ENCODE measurements around the gene WNT9A.

WNT9A gene

GRCh38 chr1:227937838-227938145 is 9.9 kb downstream of the WNT9A start:
- no peak overlapping the region for H3K4me3 ChIP-seq (ENCODE audit: low read length)
- H3K9me3 ChIP-seq (ENCODE audit: control insufficient read depth, insufficient read depth, low read length) = no peaks in the 10 kb centered on the region
- no peaks in the 10 kb centered on the region for H3K36me3 ChIP-seq (ENCODE audit: control insufficient read depth, low read length)
- H3F3A ChIP-seq (ENCODE audit: control insufficient read depth, insufficient read depth) = no peaks in the 10 kb centered on the region
- no peak overlapping the region for H3K27ac ChIP-seq (ENCODE audit: low read depth, low read length)
- no peaks in the 10 kb centered on the region for H3K79me2 ChIP-seq (ENCODE audit: control insufficient read depth, low read length)
- TF ChIP-seq EZH2phosphoT487 (IDR thresholded peaks at IDR 0.05; ENCODE audit: borderline replicate concordance, low read length) = no peak
- TF ChIP-seq CTCF (IDR thresholded peaks at IDR 0.05; ENCODE audit: low read depth, low read length, poor library complexity, severe bottlenecking) = no peak
- no peak overlapping the region for H3K4me2 ChIP-seq (ENCODE audit: low read length)
- no peaks in the 10 kb centered on the region for H3K4me1 ChIP-seq (ENCODE audit: control insufficient read depth, low read length)
- H3K9me2 ChIP-seq (replicated peaks; ENCODE audit: control insufficient read depth, low read length) = no peaks in the 10 kb centered on the region
- no peaks in the 10 kb centered on the region for H4K20me1 ChIP-seq (ENCODE audit: control insufficient read depth, insufficient read depth, low read depth, low read length)
- H3K27me3 ChIP-seq (ENCODE audit: control insufficient read depth, low read length) = peaks cover 9% of the 10 kb centered on the region; the same call in 1 of the 2 replicates

GRCh38 chr1:227937031-227937837 is 10.5 kb downstream of the WNT9A start:
- H4K20me1 ChIP-seq (ENCODE audit: control insufficient read depth, insufficient read depth, low read depth, low read length) = no peaks in the 10 kb centered on the region
- no peaks in the 10 kb centered on the region for H3F3A ChIP-seq (ENCODE audit: control insufficient read depth, insufficient read depth)
- no peaks in the 10 kb centered on the region for H3K9me2 ChIP-seq (replicated peaks; ENCODE audit: control insufficient read depth, low read length)
- no peak for TF ChIP-seq EZH2phosphoT487 (IDR thresholded peaks at IDR 0.05; ENCODE audit: borderline replicate concordance, low read length)
- TF ChIP-seq CTCF (IDR thresholded peaks at IDR 0.05; ENCODE audit: low read depth, low read length, poor library complexity, severe bottlenecking) = no peak
- H3K4me2 ChIP-seq (ENCODE audit: low read length) = no peak overlapping the region
- no peaks in the 10 kb centered on the region for H3K9me3 ChIP-seq (ENCODE audit: control insufficient read depth, insufficient read depth, low read length)
- no peaks in the 10 kb centered on the region for H3K36me3 ChIP-seq (ENCODE audit: control insufficient read depth, low read length)
- no peak overlapping the region for H3K4me3 ChIP-seq (ENCODE audit: low read length)
- peaks cover 9% of the 10 kb centered on the region; the same call in 1 of the 2 replicates for H3K27me3 ChIP-seq (ENCODE audit: control insufficient read depth, low read length)
- no peaks in the 10 kb centered on the region for H3K4me1 ChIP-seq (ENCODE audit: control insufficient read depth, low read length)
- H3K27ac ChIP-seq (ENCODE audit: low read depth, low read length) = no peak overlapping the region
- no peaks in the 10 kb centered on the region for H3K79me2 ChIP-seq (ENCODE audit: control insufficient read depth, low read length)

- H3K79me2 ChIP-seq (ENCODE audit: control insufficient read depth, low read length) = no peaks in the 10 kb centered on the region
- H3F3A ChIP-seq (ENCODE audit: control insufficient read depth, insufficient read depth) = no peaks in the 10 kb centered on the region
- TF ChIP-seq CTCF (IDR thresholded peaks at IDR 0.05; ENCODE audit: low read depth, low read length, poor library complexity, severe bottlenecking) (no peak), EZH2phosphoT487 (IDR thresholded peaks at IDR 0.05; ENCODE audit: borderline replicate concordance, low read length) (no peak)
- H3K27ac ChIP-seq (ENCODE audit: low read depth, low read length) = no peak overlapping the region
- H3K9me3 ChIP-seq (ENCODE audit: control insufficient read depth, insufficient read depth, low read length) = no peaks in the 10 kb centered on the region
- no peaks in the 10 kb centered on the region for H3K36me3 ChIP-seq (ENCODE audit: control insufficient read depth, low read length)
- no peaks in the 10 kb centered on the region for H3K9me2 ChIP-seq (replicated peaks; ENCODE audit: control insufficient read depth, low read length)
- peaks cover 9% of the 10 kb centered on the region; the same call in 1 of the 2 replicates for H3K27me3 ChIP-seq (ENCODE audit: control insufficient read depth, low read length)
- no peaks in the 10 kb centered on the region for H4K20me1 ChIP-seq (ENCODE audit: control insufficient read depth, insufficient read depth, low read depth, low read length)
- H3K4me3 ChIP-seq (ENCODE audit: low read length) = no peak overlapping the region
- H3K4me1 ChIP-seq (ENCODE audit: control insufficient read depth, low read length) = no peaks in the 10 kb centered on the region
- H3K4me2 ChIP-seq (ENCODE audit: low read length) = no peak overlapping the region
Measured at GRCh38 chr1:227935826-227936225, 11.9 kb downstream of the WNT9A start.
